NCI-H1105 (cell line): ENCODE results near the gene ULK4.
"Not testable (repeated sequence)": the region's sequence is repeated elsewhere in the genome, so short reads cannot be mapped to it uniquely, and the experiment has no call there.

Experiments used
- DNase-seq: peaks from one replicate; lab custom pipeline; 2025; lab: John Stamatoyannopoulos, UW

ULK4 gene

GRCh38 chr3:41315126-41315525, 646.8 kb downstream of the ULK4 start:
- DNase-seq, result no peak

DNA sequence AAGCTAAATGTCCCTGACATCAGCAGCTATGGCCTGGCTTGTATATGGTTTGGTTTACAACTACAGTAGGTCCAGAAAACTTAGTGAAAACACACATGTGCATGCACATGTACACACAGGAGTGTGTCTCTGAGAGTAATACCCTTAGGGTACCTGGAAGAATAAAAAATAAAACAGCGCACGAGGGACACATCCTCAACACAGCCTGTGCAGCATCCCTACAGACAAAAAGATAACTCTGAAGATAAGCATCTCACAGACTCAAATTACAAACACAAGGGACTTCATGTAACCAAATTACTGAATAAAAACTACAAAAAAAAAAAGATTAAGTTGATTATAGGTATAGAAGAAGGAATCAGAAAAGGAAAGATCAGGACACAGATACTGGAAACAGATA, 653.8 kb downstream of the ULK4 start:
- DNase-seq, result no peak

- DNase-seq, result no peak
These were observed 654.8 kb downstream of the ULK4 start for GRCh38 chr3:41307065-41307464.

DNA sequence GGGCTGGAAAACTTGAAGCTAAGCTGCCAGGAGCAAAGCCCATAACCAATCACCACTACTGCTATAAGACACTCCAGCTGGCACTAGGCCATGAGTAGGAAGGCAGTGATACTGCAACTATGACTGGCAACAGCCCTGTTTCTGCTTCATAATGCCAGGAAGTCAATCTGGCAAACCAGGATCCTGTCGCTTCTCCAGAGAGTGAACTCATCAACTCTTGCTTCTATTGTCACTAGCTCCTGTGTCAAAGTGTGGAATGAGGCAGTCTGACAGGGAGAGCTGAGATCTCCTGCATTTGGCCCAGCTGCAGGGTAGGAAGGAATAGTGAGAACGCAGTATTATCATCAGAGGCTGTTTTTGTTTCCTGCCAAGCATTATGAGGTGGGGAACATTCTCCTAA, 657.3 kb downstream of the ULK4 start:
- DNase-seq, result no peak

GRCh38 chr3:41302295-41302694, 659.6 kb downstream of the ULK4 start:
- no peak for DNase-seq

- DNase-seq, result no peak
These were observed 660.4 kb downstream of the ULK4 start for GRCh38 chr3:41301548-41301947.

DNA sequence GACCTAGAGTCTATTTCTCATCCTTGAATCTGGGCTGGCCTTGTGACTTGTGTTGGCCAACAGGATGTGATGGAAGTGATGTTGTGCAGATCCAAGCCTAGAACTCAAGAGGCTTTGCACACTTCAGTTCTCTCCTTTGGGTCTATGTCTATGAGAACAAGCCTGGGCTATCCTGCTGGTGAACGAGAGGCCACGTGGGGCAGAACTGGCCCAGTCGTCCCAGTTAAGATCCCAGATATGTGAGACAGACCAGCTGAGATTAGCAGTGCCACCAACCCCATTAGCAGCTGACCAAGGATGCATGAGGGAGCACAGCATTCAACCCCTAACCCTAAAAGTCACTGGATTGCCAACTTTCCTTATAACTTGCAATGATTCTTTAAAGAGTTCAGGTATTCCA, 662.9 kb downstream of the ULK4 start:
- DNase-seq, result no peak

GRCh38 chr3:41297750-41298149, 664.2 kb downstream of the ULK4 start:
- DNase-seq, result no peak

- DNase-seq, result no peak
These were observed 665.3 kb downstream of the ULK4 start for GRCh38 chr3:41296556-41296955.

DNA sequence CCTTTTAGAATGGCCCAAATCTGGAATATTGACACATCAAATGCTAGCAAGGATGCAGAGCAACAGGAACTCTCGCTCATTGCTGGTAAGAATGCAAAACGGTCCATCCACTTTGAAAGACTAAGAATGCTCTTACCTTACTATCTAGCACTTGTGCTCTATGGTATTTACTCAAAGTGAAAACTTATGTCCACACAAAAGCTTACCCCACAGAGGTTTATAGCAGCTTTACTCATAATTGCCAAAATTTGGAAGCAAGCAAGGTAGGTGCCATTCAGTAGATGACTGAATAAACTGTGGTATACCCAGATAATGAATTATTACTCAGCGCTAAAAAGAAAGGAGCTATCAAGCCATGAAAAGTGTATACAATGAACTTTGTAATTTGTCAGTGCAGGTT, 666.2 kb downstream of the ULK4 start:
- no peak for DNase-seq

- no peak for DNase-seq
These were observed 668.7 kb downstream of the ULK4 start for GRCh38 chr3:41293169-41293681.

- no peak for DNase-seq
These were observed 671.2 kb downstream of the ULK4 start for GRCh38 chr3:41290736-41291135.

GRCh38 chr3:41290306-41290705, 671.6 kb downstream of the ULK4 start:
- no peak for DNase-seq

GRCh38 chr3:41288785-41289184, 673.1 kb downstream of the ULK4 start:
- no peak for DNase-seq

DNA sequence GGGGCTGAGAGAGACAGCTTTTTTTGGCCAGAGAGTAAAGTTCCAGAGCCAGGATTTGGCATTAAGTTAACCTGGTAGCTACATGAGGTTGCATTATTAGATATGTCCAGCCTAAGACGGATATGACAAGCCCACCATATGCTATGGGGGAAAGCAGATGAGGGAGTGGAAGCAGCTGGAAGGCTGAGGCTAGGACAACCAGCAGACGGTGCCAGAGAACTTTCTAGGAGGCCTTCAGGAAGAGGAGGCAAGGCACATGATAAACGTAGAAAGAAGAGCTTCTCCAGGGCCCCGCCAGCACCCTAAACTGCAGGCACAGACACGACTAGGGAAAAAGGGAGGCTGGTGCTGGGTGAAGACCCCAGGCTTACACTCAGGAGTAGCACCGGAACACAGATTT, 675.6 kb downstream of the ULK4 start:
- DNase-seq, result no peak

- DNase-seq, result not testable (repeated sequence)
These were observed 677.0 kb downstream of the ULK4 start for GRCh38 chr3:41284934-41285333.

DNA sequence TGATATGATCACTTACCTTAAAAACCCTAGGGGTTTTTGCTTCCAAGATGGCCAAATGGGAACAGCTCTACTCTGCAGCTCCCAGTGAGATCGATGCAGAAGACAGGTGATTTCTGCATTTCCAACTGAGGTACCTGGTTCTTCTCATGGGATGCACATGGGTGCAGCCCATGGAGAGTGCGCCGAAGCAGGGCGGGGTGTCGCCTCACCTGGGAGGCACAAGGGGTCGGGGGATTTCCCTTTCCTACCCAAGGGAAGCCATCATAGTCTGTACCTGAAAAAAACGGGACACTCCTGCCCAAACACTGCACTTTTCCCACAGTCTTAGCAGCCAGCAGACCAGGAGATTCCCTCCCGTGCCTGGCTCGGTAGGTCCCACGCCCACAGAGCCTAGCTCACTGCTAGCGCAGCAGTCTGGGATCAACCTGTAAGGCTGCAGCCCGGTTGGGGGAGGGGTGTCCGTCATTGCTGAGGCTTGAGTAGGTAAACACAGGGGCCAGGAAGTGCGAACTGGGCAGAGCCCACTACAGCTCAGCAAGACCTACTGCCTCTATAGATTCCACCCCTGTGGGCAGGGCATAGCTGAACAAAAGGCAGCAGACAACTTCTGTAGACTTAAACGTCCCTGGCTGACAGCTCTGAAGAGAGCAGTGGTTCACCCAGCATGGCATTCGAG, 684.0 kb downstream of the ULK4 start:
- DNase-seq, result no peak

GRCh38 chr3:41276191-41276590, 685.7 kb downstream of the ULK4 start:
- DNase-seq, result no peak

GRCh38 chr3:41274944-41275668, 686.8 kb downstream of the ULK4 start:
- DNase-seq, result no peak

- no peak for DNase-seq
These were observed 689.2 kb downstream of the ULK4 start for GRCh38 chr3:41272667-41273066.

DNA sequence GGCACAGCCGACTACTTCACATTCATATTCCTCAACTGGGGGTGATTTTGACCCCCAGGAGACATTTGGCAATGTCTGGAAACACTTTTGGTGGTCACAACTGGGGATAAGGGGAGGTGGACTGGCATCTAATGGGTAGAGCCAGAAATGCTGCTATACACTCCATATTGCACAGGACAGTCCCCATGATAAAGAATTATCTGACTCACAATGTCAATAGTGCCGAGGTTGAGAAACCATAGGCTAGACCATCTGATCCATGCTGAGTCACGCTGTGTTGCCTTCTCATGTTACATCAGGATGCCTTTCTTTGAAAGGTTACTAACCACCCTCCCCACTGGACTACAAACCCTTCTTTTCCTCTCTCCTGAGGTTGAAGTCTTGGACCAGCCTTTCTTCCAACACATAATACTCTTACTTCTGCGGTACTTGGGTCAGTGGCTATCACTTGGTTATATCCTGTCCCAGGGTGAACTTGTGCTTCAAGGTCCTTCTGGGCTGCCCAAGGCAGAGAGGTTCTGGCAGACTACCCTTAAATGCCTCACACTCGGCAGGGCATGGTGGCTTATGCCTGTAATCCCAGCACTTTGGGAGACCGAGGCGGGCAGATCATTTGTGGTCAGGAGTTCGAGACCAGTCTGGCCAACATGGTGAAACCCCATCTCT, 693.8 kb downstream of the ULK4 start:
- DNase-seq, result no peak

GRCh38 chr3:41265823-41266273, 696.1 kb downstream of the ULK4 start:
- no peak for DNase-seq

GRCh38 chr3:41265011-41265545, 696.8 kb downstream of the ULK4 start:
- DNase-seq, result no peak
